Measurements from ENCODE around the gene GXYLT2.

Gene GXYLT2

GRCh38 chr3:72959336-72959735, 71.5 kb downstream of the GXYLT2 start:
- no peak overlapping the region for H3K9ac ChIP-seq (ENCODE audit: low read length)
- H3K36me3 ChIP-seq (ENCODE audit: control insufficient read depth in 1 of 2, insufficient read depth in 2 of 2, low read depth in 1 of 2, low read length in 2 of 2), result peaks cover 3 to 5% of the 10 kb centered on the region in 2 experiments
- no peak overlapping the region for H3K27ac ChIP-seq (ENCODE audit: low read length, poor library complexity, severe bottlenecking)
- no peak overlapping the region for H2BK120ac ChIP-seq (ENCODE audit: low read depth, low read length)
- no peak overlapping the region for H4K91ac ChIP-seq (ENCODE audit: low read length)
- no peak overlapping the region for H2BK15ac ChIP-seq (ENCODE audit: low read depth, poor library complexity, severe bottlenecking)
- H3K23ac ChIP-seq (ENCODE audit: low read length in 2 of 2), result no peak overlapping the region
- no peak overlapping the region for H2AFZ ChIP-seq (ENCODE audit: low read depth, low read length)
- no peak overlapping the region for H2AK5ac ChIP-seq (ENCODE audit: low read length, severe bottlenecking)
- H3K9me3 ChIP-seq (ENCODE audit: control insufficient read depth, low read length), result no peaks in the 10 kb centered on the region
- H3K4me3 ChIP-seq (ENCODE audit: insufficient read depth in 1 of 2, low read depth in 1 of 2, low read length in 2 of 2), result no peak overlapping the region
- no peaks in the 10 kb centered on the region for H3K79me1 ChIP-seq (replicated peaks; ENCODE audit: low read length, poor library complexity, severe bottlenecking)
- no peak overlapping the region for H2BK5ac ChIP-seq (ENCODE audit: low read depth, low read length, poor library complexity, severe bottlenecking)
- H2BK12ac ChIP-seq (ENCODE audit: low read length in 2 of 2), result no peak overlapping the region
- H3K18ac ChIP-seq (ENCODE audit: low read depth in 1 of 2, low read length in 2 of 2), result no peak overlapping the region
- H3K14ac ChIP-seq (ENCODE audit: low read length in 2 of 2), result no peak overlapping the region
- no peak overlapping the region for H4K8ac ChIP-seq (ENCODE audit: low read length)
- no peaks in the 10 kb centered on the region for H3K27me3 ChIP-seq (ENCODE audit: control insufficient read depth in 1 of 2, insufficient read depth in 1 of 2, low read length in 2 of 2)
- no peak overlapping the region for H3K4ac ChIP-seq (ENCODE audit: low read depth in 1 of 2, low read length in 2 of 2)
- DNase-seq, result no peak
- 98% methylated on average over 4 of the region's 5 CpGs for WGBS
- H3K4me1 ChIP-seq (ENCODE audit: control insufficient read depth, insufficient read depth, low read depth, low read length), result no peaks in the 10 kb centered on the region
- H3K4me2 ChIP-seq (ENCODE audit: low read length, poor library complexity, severe bottlenecking), result no peak overlapping the region

GRCh38 chr3:72960812-72961518, 73.1 kb downstream of the GXYLT2 start:
- no peak overlapping the region for H3K23ac ChIP-seq (ENCODE audit: low read length in 2 of 2)
- 57% methylated on average over 7 of the region's 7 CpGs for WGBS
- H2BK15ac ChIP-seq (ENCODE audit: low read depth, poor library complexity, severe bottlenecking), result no peak overlapping the region
- no peaks in the 10 kb centered on the region for H3K4me1 ChIP-seq (ENCODE audit: control insufficient read depth, insufficient read depth, low read depth, low read length)
- H3K27me3 ChIP-seq (ENCODE audit: control insufficient read depth in 1 of 2, insufficient read depth in 1 of 2, low read length in 2 of 2), result no peaks in the 10 kb centered on the region
- H2BK5ac ChIP-seq (ENCODE audit: low read depth, low read length, poor library complexity, severe bottlenecking), result no peak overlapping the region
- peak overlapping the region; percentile 7 for H2BK120ac ChIP-seq (ENCODE audit: low read depth, low read length)
- no peak overlapping the region for H2AK5ac ChIP-seq (ENCODE audit: low read length, severe bottlenecking)
- H3K4ac ChIP-seq (ENCODE audit: low read depth in 1 of 2, low read length in 2 of 2), result no peak overlapping the region
- no peak overlapping the region for H2AFZ ChIP-seq (ENCODE audit: low read depth, low read length)
- peak overlapping the region in 1 of 2 experiments; percentile 64 for H3K18ac ChIP-seq (ENCODE audit: low read depth in 1 of 2, low read length in 2 of 2)
- no peaks in the 10 kb centered on the region for H3K79me1 ChIP-seq (replicated peaks; ENCODE audit: low read length, poor library complexity, severe bottlenecking)
- peak overlapping the region; percentile 62 for H3K9ac ChIP-seq (ENCODE audit: low read length)
- peak; percentile 96 for DNase-seq
- H3K4me2 ChIP-seq (ENCODE audit: low read length, poor library complexity, severe bottlenecking), result no peak overlapping the region
- H4K8ac ChIP-seq (ENCODE audit: low read length), result no peak overlapping the region
- no peak overlapping the region for H4K91ac ChIP-seq (ENCODE audit: low read length)
- H3K9me3 ChIP-seq (ENCODE audit: control insufficient read depth, low read length), result no peaks in the 10 kb centered on the region
- no peak overlapping the region for H3K27ac ChIP-seq (ENCODE audit: low read length, poor library complexity, severe bottlenecking)
- no peak overlapping the region for H2BK12ac ChIP-seq (ENCODE audit: low read length in 2 of 2)
- no peak overlapping the region for H3K4me3 ChIP-seq (ENCODE audit: insufficient read depth in 1 of 2, low read depth in 1 of 2, low read length in 2 of 2)
- H3K36me3 ChIP-seq (ENCODE audit: control insufficient read depth in 1 of 2, insufficient read depth in 2 of 2, low read depth in 1 of 2, low read length in 2 of 2), result peaks cover 3 to 5% of the 10 kb centered on the region in 2 experiments
- H3K14ac ChIP-seq (ENCODE audit: low read length in 2 of 2), result no peak overlapping the region

- Histone ChIP-seq H2BK12ac (ENCODE audit: low read length in 2 of 2) (no peak overlapping the region), H2BK5ac (ENCODE audit: low read depth, low read length, poor library complexity, severe bottlenecking) (no peak overlapping the region), H3K4me2 (ENCODE audit: low read length, poor library complexity, severe bottlenecking) (no peak overlapping the region), H2BK15ac (ENCODE audit: low read depth, poor library complexity, severe bottlenecking) (no peak overlapping the region), H2BK120ac (ENCODE audit: low read depth, low read length) (no peak overlapping the region), H3K4ac (ENCODE audit: low read depth in 1 of 2, low read length in 2 of 2) (no peak overlapping the region), H3K27ac (ENCODE audit: low read length, poor library complexity, severe bottlenecking) (no peak overlapping the region), H3K14ac (ENCODE audit: low read length in 2 of 2) (no peak overlapping the region), H3K9me3 (ENCODE audit: control insufficient read depth, low read length) (no peaks in the 10 kb centered on the region), H3K4me3 (ENCODE audit: insufficient read depth in 1 of 2, low read depth in 1 of 2, low read length in 2 of 2) (no peak overlapping the region), H3K18ac (ENCODE audit: low read depth in 1 of 2, low read length in 2 of 2) (peak overlapping the region; percentile 58 to 72), H4K91ac (ENCODE audit: low read length) (no peak overlapping the region), H2AFZ (ENCODE audit: low read depth, low read length) (no peak overlapping the region), H4K8ac (ENCODE audit: low read length) (peak overlapping the region; percentile 63), H2AK5ac (ENCODE audit: low read length, severe bottlenecking) (no peak overlapping the region), H3K23ac (ENCODE audit: low read length in 2 of 2) (no peak overlapping the region), H3K4me1 (ENCODE audit: control insufficient read depth, insufficient read depth, low read depth, low read length) (no peaks in the 10 kb centered on the region), H3K27me3 (ENCODE audit: control insufficient read depth in 1 of 2, insufficient read depth in 1 of 2, low read length in 2 of 2) (no peaks in the 10 kb centered on the region), H3K9ac (ENCODE audit: low read length) (peak overlapping the region; percentile 62), H3K36me3 (ENCODE audit: control insufficient read depth in 1 of 2, insufficient read depth in 2 of 2, low read depth in 1 of 2, low read length in 2 of 2) (peaks cover 3 to 5% of the 10 kb centered on the region in 2 experiments), H3K79me1 (replicated peaks; ENCODE audit: low read length, poor library complexity, severe bottlenecking) (no peaks in the 10 kb centered on the region)
- DNase-seq, result peak; percentile 39
- WGBS, result 56% methylated on average over 3 of the region's 4 CpGs
Observed at GRCh38 chr3:72961752-72962151, 73.9 kb downstream of the GXYLT2 start.

- Histone ChIP-seq H3K27me3 (ENCODE audit: control insufficient read depth in 1 of 2, insufficient read depth in 1 of 2, low read length in 2 of 2) (no peaks in the 10 kb centered on the region), H2BK12ac (ENCODE audit: low read length in 2 of 2) (no peak overlapping the region), H3K79me1 (replicated peaks; ENCODE audit: low read length, poor library complexity, severe bottlenecking) (no peaks in the 10 kb centered on the region), H2BK5ac (ENCODE audit: low read depth, low read length, poor library complexity, severe bottlenecking) (no peak overlapping the region), H3K4me2 (ENCODE audit: low read length, poor library complexity, severe bottlenecking) (no peak overlapping the region), H2AFZ (ENCODE audit: low read depth, low read length) (no peak overlapping the region), H2BK15ac (ENCODE audit: low read depth, poor library complexity, severe bottlenecking) (no peak overlapping the region), H3K14ac (ENCODE audit: low read length in 2 of 2) (no peak overlapping the region), H2AK5ac (ENCODE audit: low read length, severe bottlenecking) (no peak overlapping the region), H3K9ac (ENCODE audit: low read length) (no peak overlapping the region), H3K23ac (ENCODE audit: low read length in 2 of 2) (no peak overlapping the region), H2BK120ac (ENCODE audit: low read depth, low read length) (no peak overlapping the region), H3K27ac (ENCODE audit: low read length, poor library complexity, severe bottlenecking) (no peak overlapping the region), H4K91ac (ENCODE audit: low read length) (no peak overlapping the region), H3K36me3 (ENCODE audit: control insufficient read depth in 1 of 2, insufficient read depth in 2 of 2, low read depth in 1 of 2, low read length in 2 of 2) (peaks cover 3 to 5% of the 10 kb centered on the region in 2 experiments), H3K18ac (ENCODE audit: low read depth in 1 of 2, low read length in 2 of 2) (no peak overlapping the region), H3K4ac (ENCODE audit: low read depth in 1 of 2, low read length in 2 of 2) (no peak overlapping the region), H3K4me1 (ENCODE audit: control insufficient read depth, insufficient read depth, low read depth, low read length) (no peaks in the 10 kb centered on the region), H3K9me3 (ENCODE audit: control insufficient read depth, low read length) (no peaks in the 10 kb centered on the region), H3K4me3 (ENCODE audit: insufficient read depth in 1 of 2, low read depth in 1 of 2, low read length in 2 of 2) (no peak overlapping the region), H4K8ac (ENCODE audit: low read length) (no peak overlapping the region)
- no peak for DNase-seq
Observed at GRCh38 chr3:72962317-72962716, 74.5 kb downstream of the GXYLT2 start.
